ENCODE data around the gene SETD9.
A peak's percentile ranks its signal among the peaks of the same experiment; 100 is the strongest.

The SETD9 gene

DNA sequence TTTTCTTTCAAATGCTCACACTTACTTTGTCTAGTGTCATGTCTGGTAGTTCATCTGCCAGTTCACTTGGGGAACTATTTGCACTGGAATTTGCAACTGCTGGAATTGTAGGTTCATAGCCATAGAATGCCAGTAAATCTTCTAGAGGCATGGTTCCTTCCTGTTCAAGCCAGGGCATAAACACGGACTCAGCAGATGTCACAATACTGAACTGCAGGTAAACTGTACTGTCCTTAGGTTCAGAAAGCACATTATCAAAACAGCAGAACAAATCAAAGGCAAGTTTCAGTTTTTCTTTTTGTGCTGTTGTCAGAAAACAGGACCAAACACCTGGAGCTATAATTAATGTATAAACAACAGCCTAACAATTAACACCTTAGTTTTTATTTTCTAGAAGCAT, 29.5 kb downstream of the SETD9 start:
- DNase-seq: no peak

DNA sequence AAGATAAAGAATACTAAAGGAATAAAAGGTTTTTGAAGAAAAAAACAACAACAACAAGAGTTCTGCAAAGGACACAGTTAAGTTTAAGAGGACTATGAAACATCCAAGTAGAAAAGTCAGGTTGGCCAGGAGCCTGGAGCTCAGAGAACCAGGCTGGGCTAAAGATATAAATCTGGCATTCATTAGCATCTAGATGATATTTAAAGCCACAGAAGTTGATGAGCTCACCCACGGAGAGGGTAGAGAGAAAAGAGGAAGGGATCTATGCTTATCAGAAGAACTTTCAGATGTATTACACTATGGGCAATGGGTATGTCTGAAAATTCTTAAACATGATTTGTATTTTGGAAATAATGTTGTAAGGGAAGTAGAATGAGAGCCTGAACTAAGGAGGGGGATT, 32.6 kb downstream of the SETD9 start:
- peak; percentile 25 for DNase-seq

- DNase-seq: no peak
Observed at GRCh38 chr5:56947052-56947451, 37.7 kb downstream of the SETD9 start.

DNA sequence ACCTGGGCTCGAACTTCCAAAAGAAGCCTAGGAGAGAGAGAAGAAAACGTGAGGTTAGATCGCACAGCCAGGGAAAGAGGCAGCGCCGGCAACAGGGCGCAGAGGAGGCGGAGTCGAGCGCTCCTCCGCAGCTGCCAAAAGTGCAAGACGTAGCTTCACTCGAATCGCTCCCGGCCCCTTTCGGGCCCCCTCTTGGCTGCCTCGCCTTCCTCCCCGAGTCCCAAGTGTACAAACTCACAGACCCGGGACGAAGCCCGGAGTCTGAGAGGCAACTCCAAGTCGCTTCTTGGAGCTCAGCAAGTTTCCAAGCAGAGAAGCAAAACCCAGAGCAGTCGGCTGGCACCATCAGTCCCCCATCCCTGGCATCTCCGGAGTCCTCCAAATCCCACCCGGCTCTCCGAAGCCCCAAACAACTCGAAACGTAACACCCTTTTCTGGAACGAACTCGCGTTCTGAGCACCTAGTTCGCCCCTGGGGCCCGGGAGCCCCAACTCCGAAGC, 41.3 kb downstream of the SETD9 start:
- peak; percentile 53 for DNase-seq

- DNase-seq: peak; percentile 15
Observed at GRCh38 chr5:56951126-56951945, 41.9 kb downstream of the SETD9 start.

DNA sequence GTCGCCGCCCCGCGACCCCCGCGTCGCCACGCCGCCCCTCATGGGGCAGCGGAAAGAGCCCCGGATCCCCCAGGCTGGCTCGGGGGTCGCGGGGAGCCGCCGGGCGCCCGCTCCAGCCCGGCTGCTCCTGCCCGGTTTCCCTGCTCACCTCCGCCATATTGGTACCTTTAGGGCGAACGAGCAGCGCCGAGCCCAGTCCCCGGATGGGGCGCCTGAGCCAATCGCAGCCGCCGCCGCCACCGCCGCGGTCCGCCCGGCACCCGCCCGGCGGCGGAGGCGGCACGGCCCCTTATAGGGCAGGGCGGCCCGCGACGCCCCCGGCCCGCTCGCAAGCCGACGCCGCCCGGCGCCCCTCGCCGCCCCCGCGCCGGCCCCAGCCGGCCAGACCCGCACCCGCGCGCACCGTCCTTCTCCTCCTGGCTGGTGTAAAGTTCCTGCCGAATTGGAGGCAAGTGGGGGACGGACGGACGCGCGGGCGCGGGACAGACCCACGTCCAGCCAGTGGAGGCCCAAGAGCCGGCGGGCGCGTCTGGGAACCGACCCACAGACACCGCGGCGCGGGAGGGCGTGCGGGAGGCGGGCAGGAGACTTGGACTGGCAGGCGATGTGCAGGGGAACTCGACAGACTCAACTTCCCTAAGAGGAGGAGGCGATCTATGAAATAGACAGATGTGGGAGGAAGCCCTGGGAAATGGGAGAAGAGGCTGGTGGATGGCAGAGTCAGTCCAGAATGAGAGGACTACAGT, 42.7 kb downstream of the SETD9 start, which contains the start of gene MIER3:
Gene MIER3, minus strand, starts transcription at position 178 of the 746 bp plus-strand sequence. Its CDS starts 21 bp downstream, at position 157.
- DNase-seq: peak; percentile 86

DNA sequence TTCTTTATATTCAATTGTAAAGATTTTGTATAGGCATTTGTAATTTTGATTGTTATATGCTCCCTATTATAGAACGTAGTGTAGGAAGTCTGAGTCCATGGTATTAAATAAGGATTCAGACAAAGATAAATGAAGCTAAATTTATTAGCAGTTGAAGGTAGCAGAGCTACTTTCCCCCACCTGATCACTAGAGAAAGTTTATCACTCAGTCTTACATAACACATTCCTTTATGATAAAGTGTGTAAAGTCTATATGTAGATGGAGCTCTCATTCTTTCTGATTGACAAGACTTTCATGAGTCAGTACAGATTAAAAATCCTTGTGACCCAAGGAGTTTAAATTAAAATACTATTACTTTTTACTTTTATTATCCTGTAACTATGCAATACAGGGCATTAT, 44.9 kb downstream of the SETD9 start:
- no peak for DNase-seq

DNA sequence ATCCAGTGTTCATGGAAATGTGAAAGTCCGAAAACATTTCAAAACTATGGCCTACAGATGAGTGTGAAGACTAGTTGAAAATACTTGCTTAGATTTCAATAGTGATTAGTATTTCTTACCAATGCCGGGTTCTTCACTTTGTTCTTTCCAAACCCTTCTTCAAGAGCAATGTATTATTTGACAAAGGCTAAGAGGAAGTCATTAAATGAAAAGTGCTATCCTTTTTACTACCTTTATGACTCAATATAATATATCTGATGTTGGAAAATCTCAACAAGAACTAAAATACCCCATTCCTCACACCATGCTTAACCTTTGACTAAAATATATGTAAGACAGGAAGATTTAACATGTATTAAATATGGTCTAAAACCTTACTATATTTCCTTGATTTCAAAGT, 49.2 kb downstream of the SETD9 start:
- DNase-seq: no peak

GRCh38 chr5:56959326-56959725, 49.9 kb downstream of the SETD9 start:
- no peak for DNase-seq

GRCh38 chr5:56961746-56962145, 52.4 kb downstream of the SETD9 start:
- DNase-seq: no peak

DNA sequence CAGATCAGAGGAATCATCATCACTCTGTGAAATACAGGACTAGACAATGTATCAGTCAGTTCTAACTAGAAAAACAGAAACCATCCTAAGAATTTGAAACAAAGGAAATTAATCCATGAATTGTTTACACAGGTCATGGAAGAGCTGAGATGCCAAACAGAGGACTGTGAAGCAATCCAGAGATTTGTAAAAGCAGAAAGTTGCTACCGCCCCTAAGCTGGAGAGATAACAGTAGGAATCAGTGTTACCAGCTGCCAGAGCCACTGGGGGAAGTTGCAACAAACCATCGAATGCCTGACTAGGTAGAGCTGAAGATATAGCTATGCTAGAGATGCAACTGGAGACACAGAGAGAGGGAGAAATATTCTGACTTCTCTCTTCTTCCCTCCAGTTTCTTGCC, 52.9 kb downstream of the SETD9 start:
- DNase-seq: no peak

- peak; percentile 48 for DNase-seq
Observed at GRCh38 chr5:56963246-56963645, 53.9 kb downstream of the SETD9 start.

GRCh38 chr5:56964173-56964572, 54.8 kb downstream of the SETD9 start:
- DNase-seq: no peak

All from suppressor macrophage treated with lipopolysaccharide for 4 hours (primary cell).